ENCODE data around the gene FAHD1. TPM values are rescaled to one million over a fixed set of nuclear protein-coding genes. Genes with fewer than 3 reads are reported as not detected.

Gene FAHD1
- total and polyA plus RNA-seq, 4 donors, result 42.7 to 84.2 (median 61.4) TPM

DNA sequence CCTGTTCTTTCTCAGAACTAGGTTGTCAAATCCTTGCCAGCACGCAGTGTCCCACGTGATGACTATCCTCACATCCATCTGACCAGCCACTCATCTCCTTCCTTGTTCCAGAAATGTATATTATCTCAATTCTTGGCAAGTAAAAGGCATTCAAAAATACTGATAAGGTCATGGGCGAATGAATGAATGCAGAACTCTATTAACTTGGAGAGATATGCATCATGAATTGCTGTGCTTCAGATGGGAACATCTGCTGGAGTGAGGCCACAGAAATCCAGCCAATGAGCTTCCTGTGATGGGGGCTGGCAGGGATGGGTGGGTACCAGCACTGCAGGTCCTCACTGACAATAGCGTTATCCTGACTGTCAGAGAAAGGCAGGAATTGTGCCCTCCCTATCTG, 19.0 kb downstream of the FAHD1 start:
- TF ChIP-seq, protein P1, sequence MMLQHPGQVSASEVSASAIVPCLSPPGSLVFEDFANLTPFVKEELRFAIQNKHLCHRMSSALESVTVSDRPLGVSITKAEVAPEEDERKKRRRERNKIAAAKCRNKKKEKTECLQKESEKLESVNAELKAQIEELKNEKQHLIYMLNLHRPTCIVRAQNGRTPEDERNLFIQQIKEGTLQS (IDR thresholded peaks at IDR 0.05), result no peak
- TF ChIP-seq RXRA (IDR thresholded peaks at IDR 0.05), result no peak
- TF ChIP-seq CTCF (IDR thresholded peaks at IDR 0.05; ENCODE audit: low read depth, low read length, missing input control), result no peak
- no peak for TF ChIP-seq HNF4G (IDR thresholded peaks at IDR 0.05)
- TF ChIP-seq HNF4A (conservative IDR thresholded peaks at IDR 0.05), result no peak
- TF ChIP-seq, protein P2, sequence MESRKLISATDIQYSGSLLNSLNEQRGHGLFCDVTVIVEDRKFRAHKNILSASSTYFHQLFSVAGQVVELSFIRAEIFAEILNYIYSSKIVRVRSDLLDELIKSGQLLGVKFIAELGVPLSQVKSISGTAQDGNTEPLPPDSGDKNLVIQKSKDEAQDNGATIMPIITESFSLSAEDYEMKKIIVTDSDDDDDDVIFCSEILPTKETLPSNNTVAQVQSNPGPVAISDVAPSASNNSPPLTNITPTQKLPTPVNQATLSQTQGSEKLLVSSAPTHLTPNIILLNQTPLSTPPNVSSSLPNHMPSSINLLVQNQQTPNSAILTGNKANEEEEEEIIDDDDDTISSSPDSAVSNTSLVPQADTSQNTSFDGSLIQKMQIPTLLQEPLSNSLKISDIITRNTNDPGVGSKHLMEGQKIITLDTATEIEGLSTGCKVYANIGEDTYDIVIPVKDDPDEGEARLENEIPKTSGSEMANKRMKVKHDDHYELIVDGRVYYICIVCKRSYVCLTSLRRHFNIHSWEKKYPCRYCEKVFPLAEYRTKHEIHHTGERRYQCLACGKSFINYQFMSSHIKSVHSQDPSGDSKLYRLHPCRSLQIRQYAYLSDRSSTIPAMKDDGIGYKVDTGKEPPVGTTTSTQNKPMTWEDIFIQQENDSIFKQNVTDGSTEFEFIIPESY (IDR thresholded peaks at IDR 0.05), result no peak
- TF ChIP-seq MAX (IDR thresholded peaks at IDR 0.05), result no peak
- no peak for TF ChIP-seq SP1 (IDR thresholded peaks at IDR 0.05)
- no peak for TF ChIP-seq GABPA (IDR thresholded peaks at IDR 0.05 in 1 of 2, conservative IDR thresholded peaks at IDR 0.05 in 1 of 2)
- no peak overlapping the region for H3K4me3 ChIP-seq (ENCODE audit: low read depth in 1 of 3, low read length in 3 of 3)
- H3K9ac ChIP-seq (ENCODE audit: low read depth in 1 of 2, low read length in 2 of 2), result no peak overlapping the region
- no peaks in the 10 kb centered on the region for H3K27me3 ChIP-seq (ENCODE audit: control insufficient read depth in 4 of 4, insufficient read depth in 4 of 4, low read length in 3 of 4)
- no peak for DNase-seq (ENCODE audit: low spot score)
- H3K4me1 ChIP-seq (ENCODE audit: control insufficient read depth in 4 of 4, insufficient read depth in 4 of 4, low read length in 3 of 4), result no peaks in the 10 kb centered on the region
- H3K27ac ChIP-seq (ENCODE audit: low read depth in 1 of 2, low read length in 2 of 2), result no peak overlapping the region
- no peaks in the 10 kb centered on the region for H3K9me3 ChIP-seq (ENCODE audit: control insufficient read depth in 4 of 4, low read length in 3 of 4)
- H3K36me3 ChIP-seq (ENCODE audit: control insufficient read depth in 4 of 4, insufficient read depth in 3 of 4, low read depth in 1 of 4, low read length in 3 of 4), result no peaks in the 10 kb centered on the region
- WGBS, result 79% methylated on average over 4 of the region's 4 CpGs

DNA sequence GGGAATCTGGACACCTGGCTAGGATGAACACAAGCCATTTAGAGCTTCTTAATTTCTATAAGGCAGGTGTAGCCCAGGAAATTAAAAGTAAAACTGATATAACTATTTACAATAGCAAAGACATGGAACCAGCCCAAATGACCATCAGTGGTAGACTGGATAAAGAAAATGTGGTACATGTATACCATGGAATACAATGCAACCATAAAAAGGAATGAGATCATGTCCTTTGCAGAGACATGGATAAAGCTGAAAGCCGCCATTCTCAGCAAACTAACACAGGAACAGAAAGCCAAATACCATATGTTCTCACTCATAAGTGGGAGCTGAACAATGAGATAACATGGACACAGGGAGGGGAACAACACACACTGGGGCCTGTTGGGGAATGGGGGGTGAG, 19.4 kb downstream of the FAHD1 start:
- Histone ChIP-seq H3K4me3 (ENCODE audit: low read depth in 1 of 3, low read length in 3 of 3) (no peak overlapping the region), H3K27ac (ENCODE audit: low read depth in 1 of 2, low read length in 2 of 2) (no peak overlapping the region), H3K4me1 (ENCODE audit: control insufficient read depth in 4 of 4, insufficient read depth in 4 of 4, low read length in 3 of 4) (no peaks in the 10 kb centered on the region), H3K27me3 (ENCODE audit: control insufficient read depth in 4 of 4, insufficient read depth in 4 of 4, low read length in 3 of 4) (no peaks in the 10 kb centered on the region), H3K9me3 (ENCODE audit: control insufficient read depth in 4 of 4, low read length in 3 of 4) (no peaks in the 10 kb centered on the region), H3K36me3 (ENCODE audit: control insufficient read depth in 4 of 4, insufficient read depth in 3 of 4, low read depth in 1 of 4, low read length in 3 of 4) (no peaks in the 10 kb centered on the region), H3K9ac (ENCODE audit: low read depth in 1 of 2, low read length in 2 of 2) (no peak overlapping the region)
- DNase-seq (ENCODE audit: low spot score), result no peak
- TF ChIP-seq RAD21 (IDR thresholded peaks at IDR 0.05) (no peak), EGR1 (IDR thresholded peaks at IDR 0.05; ENCODE audit: low read depth in 2 of 2) (no peak), MAX (IDR thresholded peaks at IDR 0.05) (no peak), GABPA (IDR thresholded peaks at IDR 0.05 in 1 of 2, conservative IDR thresholded peaks at IDR 0.05 in 1 of 2) (no peak), FOXA2 (IDR thresholded peaks at IDR 0.05) (no peak), YY1 (IDR thresholded peaks at IDR 0.05) (no peak), RXRA (IDR thresholded peaks at IDR 0.05) (no peak), FOXA1 (IDR thresholded peaks at IDR 0.05) (no peak), TAF1 (conservative IDR thresholded peaks at IDR 0.05) (no peak), SP1 (IDR thresholded peaks at IDR 0.05) (no peak), REST (IDR thresholded peaks at IDR 0.05) (no peak), NR2F2 (IDR thresholded peaks at IDR 0.05) (no peak), CTCF (IDR thresholded peaks at IDR 0.05; ENCODE audit: low read depth, low read length, missing input control) (no peak)
- TF ChIP-seq, protein P2 (IDR thresholded peaks at IDR 0.05), result no peak
- TF ChIP-seq, protein P1 (IDR thresholded peaks at IDR 0.05), result no peak
- WGBS, result 87% methylated on average over 1 of the region's 1 CpG

Data from liver (tissue), 9 donors.